Measurements from ENCODE around the gene ANKRD23.
"Not testable (repeated sequence)": the region's sequence is repeated elsewhere in the genome, so short reads cannot be mapped to it uniquely, and the experiment has no call there.

The ANKRD23 gene

DNA sequence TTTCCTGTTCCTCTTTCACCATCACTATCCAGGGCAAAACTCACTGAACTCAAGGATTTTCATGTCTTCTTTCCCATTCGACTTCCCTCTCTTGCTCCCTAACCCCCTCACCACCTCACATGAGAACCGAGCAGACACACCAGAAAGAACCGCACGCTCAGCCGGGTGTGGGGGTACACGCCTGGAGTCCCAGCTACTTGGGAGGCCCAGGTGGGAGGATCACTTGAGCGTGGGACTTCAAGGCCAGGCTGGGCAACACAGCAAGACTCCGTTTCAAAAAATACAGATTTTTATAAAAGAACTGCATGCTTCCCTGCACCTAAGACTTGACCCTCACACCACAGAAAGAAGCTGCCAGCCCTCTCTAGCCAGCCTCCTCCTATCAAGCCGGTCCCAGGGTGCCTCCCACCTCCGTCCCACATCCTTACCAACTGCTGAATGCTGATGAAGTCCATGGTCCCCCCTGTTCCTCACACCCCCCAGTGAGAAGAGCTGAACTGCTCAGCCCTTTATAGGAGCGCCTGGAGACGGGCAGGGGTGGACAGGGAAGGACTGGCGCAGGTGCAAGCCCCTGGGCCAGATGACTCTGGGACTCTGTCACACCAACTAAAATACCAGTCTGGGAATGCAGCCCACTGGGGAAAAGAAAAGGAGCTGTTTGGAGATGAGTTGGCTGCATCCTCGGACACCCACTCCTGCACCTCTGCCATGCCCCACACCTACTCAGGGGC, at the start of gene ANKRD23:
TSS of gene ANKRD23 (minus strand) at position 484 of the 731 bp plus-strand sequence. CDS start at position 455, 29 bp downstream.
- no peak for DNase-seq (ENCODE audit: extremely low spot score, insufficient read length, low read depth)
- FAIRE-seq: no peak

DNA sequence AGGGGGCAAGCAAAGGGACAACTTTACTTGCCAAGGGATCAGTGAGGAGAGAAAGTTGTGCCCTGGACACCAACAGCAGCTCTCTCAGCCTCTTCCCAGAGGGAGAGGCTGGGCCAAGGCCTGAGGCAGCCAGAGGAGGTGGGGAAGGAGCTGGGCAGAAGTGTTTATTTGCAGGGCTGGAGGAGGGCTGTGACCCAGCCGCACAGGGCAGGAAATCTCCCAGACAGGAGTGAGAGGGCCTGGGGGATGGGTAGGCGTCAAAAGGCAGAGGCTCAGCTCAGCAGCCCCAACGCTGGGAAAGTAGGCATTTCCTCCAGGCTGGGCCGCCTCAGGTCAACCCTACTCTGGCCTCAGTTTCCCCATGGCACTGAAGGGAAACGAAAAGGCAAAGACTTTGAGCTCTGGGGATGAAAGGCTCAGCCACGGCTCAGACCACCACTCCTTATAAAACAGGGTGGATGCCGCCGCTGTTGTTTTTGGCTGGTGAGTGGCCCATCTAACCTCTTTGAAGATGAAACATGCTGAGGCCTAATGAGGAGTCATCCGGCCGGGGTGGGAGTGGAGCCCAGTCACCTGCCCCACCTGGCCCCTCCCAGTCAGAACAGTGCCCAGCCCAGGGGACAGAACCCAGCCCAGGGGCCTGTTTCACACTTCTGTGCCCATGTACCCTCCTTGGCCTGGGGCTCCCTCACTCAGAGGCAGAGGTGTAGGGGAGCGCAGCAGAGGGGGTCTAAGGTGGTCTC, 47.9 kb upstream of the ANKRD23 start:
- no peak for DNase-seq (ENCODE audit: extremely low spot score, insufficient read length, low read depth)
- FAIRE-seq: no peak

DNA sequence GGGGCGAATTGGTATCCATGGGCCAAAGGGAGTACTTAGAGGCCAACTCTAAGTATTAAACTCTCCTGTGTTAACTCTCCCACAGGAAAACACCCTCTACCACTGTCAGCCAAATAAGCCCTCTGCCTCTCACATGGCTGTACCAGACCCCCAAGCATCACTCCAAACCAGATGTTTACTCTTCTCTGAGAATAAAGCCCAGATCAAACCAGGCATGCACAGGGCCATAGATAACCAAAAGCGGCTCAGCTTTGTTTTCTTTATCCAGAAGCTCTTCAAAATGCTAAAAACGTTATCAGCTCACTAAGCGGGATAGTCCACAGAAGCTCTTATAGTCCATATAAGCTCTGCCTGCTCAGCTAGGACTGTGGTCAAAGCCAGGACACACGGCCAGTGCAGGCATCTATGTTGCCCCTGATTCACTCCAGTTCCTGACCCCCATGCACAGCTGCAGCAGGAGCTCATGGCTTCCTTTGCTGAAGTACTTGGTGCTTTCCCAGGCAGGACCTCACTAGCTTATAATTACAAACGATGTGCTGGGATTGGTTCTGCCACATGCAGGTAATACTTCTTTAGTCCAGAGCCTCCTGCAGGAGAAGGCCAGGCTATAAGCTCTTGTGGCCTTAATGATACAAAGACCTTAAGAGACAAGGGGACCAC, 47.0 kb upstream of the ANKRD23 start:
- DNase-seq (ENCODE audit: extremely low spot score, insufficient read length, low read depth) (no peak), FAIRE-seq (no peak)

DNA sequence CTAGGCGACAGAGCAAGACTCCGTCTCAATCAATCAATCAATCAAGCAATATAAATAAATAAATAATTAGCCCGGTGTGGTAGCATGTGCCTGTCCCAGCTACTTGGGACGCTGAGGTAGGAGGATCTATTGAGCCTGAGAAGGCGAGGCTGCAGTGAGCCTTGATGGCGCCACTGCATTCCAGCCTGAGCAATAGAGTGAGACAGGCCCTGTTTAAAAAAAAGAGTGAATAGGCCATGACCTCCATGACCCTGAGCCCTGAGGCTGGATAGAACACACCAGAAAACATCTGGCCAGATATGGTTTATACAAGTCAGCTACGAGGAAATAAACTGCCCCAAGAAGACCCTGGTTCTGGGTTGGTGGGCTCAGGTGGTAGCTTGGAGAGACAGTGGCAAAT, 46.4 kb upstream of the ANKRD23 start:
- FAIRE-seq (no peak), DNase-seq (ENCODE audit: extremely low spot score, insufficient read length, low read depth) (no peak)

DNA sequence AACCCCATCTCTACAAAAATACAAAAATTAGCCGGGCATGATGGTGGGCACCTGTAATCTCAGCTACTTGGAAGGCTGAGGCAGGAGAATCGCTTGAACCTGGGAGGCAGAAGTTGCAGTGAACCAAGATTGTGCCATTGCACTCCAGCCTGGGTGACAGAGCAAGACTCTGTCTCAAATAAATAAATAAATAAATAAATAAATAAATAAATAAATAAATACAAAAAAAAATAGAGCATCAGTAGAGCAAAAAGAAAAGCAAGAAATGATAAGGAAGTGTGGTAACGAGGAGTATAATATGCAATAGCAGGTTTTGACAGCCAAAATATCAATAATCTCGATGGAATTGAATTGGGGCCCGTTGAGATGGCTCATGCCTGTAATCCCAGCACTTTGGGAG, 45.7 kb upstream of the ANKRD23 start:
- DNase-seq (ENCODE audit: extremely low spot score, insufficient read length, low read depth); FAIRE-seq: not testable (repeated sequence)

DNA sequence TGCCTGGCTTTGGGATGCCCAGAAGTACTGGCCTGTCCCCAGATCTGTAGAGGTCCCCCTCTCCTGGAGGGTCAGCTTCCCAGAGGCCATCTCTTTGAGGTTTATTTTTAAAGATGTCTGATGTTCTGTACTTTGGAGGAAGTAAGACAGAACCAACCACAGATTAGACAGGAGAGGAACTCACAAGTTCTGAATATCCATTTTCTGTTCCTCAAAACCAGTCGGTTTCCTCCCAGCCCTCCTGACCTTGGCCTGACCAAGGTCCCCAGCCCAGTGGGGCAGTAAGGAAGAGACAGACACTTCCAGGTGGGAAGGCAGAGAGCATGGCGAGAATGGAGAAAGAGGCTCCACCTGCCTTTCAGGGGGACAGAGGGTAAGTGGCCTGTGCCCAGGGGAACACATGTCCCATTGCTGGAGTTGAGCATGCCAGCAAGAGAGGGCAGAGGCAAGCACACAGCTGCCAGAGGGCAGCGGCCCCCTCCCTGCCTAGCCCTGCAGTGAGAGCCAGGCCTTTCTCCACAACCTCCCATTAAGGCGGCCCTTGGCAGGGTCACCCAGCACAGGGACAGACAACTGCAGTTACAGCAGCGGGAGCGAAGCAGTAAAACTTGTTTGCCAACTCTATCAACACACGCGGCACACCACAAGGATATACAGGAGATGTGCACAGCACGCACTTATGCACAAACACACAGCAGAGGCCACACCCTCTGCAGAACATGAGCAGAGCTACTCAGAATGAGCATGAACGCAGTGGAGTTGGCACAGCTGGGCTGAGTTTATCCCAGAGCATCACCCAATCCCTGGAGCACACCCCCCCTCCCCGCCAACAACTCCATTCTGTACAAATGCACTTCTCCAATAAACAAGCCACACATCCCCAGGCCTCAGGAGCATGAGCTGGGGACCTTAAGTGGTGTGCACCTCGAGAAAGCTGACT, 44.5 kb upstream of the ANKRD23 start:
- DNase-seq (ENCODE audit: extremely low spot score, insufficient read length, low read depth): no peak
- FAIRE-seq: peak; percentile 35

DNA sequence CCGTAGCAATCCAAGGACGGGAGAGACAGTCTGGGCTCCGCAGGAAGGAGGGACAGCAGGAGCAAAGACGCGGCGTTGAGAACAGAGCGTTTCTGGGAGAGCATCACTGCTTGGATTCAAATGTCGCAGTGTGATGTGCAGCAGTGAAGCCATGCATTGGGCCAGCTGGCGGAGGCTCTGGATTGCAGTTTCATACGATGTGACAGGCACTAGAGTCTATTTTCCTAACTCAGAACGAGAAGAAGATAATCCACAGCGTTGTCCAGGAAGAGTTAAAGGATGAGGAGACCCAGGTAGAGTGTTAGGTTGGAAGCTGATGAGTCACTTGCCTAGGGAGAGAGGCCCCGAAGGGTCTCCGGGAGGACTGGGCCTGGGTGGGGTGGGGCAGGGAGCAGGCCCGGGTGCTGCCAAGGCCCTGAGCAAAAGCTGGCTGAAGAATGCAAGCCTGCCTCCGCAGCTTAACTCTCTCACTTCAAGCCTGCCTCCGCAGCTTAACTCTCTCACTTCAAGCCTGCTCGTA, 43.7 kb upstream of the ANKRD23 start:
- FAIRE-seq: no peak

DNA sequence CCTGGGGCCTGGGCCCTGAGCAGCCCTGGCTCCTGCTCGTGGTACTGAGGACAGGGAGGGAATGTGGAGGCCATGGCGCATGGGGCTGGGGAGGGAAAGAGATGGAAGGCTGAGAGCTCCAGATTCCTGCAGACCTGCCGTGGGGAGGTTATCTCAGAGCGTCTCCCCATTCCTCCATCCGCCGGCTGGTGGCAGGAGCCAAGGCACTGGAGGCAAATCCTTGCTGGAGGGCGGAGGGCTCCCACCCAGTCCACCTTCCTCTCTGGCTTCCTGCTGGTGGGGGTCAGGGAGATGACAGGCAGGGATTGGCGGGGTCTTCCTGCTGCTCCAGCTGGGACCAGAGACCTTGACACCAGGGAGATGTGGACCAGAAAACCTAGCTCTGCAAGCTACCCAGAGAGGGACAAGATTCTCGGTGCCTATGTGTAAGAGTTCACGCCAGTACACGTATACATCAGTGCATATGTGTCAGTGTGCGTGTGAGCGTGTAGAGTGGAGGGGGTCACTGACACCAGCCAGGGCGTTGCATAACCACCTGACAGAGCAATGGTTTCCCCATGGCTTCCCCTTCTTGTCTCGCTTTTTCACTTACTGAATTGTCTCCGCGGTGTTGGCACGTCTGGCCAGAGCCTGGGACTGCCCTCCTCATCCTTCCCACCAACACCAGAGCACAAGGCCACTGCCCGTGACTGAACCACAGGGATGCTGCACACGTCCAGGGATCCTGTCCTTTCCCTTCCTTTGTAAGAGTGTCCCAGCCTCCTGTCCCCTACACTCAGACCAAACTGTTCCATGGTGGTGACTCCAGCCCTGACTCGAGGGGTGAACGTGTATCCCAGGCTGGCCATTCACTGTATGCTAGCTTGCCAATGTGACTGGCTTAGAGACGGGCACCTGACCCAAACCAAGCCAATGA, 41.9 kb upstream of the ANKRD23 start:
- FAIRE-seq (no peak), DNase-seq (ENCODE audit: extremely low spot score, insufficient read length, low read depth) (no peak)

More for the DNA sequence above, 43.7 kb upstream of the ANKRD23 start:
- no peak for DNase-seq (ENCODE audit: extremely low spot score, insufficient read length, low read depth)

DNA sequence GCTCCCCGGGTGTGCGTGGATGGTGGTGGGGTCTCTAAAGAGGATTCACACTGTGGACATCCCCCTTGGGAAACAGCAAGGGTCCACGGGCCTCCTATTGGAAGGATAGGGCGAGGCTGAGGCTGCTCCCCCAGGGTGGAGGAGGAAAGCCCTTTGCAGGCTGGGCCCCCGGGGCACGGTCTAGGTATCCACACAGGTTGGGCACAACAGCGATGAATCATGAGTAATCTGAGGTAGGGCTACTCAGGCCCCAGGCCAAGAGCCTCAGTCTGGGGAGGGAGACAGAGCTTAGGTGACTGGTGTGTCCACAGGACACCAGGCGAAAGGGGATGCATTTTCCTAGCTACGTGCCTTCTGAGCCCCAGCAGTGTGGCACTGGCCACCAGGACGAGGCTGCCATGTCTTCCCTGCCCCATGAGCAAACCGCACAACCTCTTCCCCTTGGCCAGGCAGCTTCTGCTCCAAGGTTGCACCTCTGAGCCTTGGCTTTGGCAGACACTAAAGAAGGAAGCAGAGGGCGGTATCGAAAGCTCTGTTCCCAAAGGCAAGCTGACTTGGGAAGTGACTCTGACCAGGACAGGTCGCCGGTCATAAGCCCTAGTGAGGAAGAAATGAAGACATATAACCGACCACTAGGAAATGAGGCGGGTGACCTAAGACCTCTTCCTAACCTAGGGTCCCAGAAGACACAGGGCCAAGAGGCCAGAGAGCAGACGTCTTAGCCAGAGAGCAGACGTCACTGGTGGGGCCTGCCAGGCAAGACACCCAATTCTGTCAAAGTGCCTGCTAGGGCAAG, 40.7 kb upstream of the ANKRD23 start:
- DNase-seq (ENCODE audit: extremely low spot score, insufficient read length, low read depth) (no peak), FAIRE-seq (no peak)

DNA sequence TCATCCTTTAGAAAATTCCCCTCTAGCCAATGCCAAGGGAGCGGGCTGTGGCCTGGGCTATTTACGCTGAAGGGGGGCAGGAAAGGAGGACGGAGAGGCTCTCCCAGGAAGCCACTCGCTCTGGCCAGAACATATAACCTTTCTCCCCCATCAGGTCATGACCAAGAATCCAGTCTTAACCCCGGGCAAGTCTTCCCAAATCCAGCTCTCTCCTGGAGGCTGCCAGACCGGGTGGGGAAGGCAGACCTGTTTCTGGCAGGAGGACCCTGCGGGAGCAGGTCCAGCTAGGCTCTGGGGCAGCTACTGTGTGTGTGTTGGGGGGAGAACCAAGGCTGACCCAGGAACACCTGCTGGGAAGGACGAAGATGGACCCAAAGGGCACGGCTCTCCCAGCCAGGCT, 39.5 kb upstream of the ANKRD23 start:
- FAIRE-seq: no peak

DNA sequence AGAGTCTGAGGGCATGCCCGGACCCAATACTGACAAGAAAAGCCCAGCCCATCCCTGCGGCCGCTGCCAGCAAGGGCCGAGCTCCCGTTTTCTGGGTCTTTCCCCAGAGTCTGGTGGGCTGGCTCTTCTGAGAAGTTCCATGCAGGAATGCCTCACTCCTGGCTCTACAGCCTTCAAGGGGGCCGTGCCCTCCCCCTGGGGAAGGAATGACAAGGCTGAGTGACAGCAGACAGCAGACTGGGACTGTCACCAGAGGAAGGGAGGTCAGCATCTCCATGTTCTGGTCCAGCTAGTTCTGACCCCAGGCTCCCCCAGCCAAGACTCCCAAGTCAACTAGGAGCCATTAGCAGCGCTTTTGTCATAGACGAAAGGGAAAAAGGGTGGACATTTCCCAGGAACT, 39.1 kb upstream of the ANKRD23 start:
- FAIRE-seq (no peak), DNase-seq (ENCODE audit: extremely low spot score, insufficient read length, low read depth) (no peak)

More for the DNA sequence above, 39.5 kb upstream of the ANKRD23 start:
- DNase-seq (ENCODE audit: extremely low spot score, insufficient read length, low read depth): no peak

DNA sequence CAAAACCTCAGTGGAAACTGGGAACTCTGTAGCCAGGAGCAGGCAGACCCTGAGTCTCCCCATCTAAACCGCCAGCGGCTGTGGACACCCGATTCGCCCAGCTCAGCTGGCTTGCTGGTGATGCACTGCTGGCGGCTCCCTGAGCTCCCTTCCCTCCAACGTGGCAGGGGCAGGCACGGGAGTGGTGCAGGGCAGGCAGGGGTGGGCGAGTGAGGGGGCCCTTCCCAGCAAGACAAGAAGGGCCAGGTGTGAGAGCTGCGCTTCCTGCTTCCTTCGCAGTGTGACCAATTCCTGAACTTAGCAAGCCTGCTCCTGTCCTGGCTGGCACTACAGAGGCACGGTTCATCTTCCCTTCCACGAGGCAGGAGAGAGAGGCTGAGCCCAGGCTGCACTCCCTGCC, 38.4 kb upstream of the ANKRD23 start:
- no peak for FAIRE-seq
- no peak for DNase-seq (ENCODE audit: extremely low spot score, insufficient read length, low read depth)

DNA sequence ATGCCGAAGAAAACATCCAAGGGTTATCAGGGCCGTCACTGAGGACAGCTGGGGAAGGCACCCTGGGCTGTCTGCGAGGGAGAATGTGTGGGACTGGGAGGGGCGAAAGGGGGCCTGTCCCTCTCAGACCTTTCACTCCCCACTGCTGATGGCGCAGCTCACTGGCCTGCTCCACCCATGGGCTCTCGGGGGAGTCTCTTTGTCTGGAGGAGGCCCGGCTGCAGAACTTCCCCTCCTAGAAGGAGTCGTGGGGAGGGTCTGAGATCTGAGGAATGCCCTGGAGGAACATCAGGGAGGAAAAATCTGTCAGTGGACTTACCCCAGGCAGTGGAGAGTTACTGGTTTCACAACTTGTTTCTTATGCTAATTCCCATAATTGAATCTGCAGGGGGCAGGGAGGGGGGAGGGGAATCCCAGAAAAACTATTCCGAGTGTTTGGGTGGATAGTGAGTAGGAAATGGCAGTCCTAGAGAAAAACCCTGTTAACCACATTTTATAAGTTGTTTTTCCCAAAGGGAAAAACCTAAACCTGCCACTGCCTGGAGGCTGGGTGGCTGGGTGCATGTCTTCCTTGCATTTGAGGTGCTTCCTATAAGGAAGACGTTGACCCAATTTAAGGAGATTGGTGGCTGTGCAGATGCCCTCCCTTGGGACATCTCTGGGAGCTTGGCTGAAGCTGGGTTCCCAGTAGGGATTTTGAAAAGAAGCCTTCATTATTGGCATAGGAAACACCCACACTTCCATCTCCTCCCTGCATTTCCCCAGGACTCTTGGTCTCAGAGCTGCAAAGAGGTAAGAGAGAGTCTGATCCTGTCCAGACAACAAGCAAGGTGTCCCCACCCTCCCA, 37.8 kb upstream of the ANKRD23 start:
- no peak for DNase-seq (ENCODE audit: extremely low spot score, insufficient read length, low read depth)

DNA sequence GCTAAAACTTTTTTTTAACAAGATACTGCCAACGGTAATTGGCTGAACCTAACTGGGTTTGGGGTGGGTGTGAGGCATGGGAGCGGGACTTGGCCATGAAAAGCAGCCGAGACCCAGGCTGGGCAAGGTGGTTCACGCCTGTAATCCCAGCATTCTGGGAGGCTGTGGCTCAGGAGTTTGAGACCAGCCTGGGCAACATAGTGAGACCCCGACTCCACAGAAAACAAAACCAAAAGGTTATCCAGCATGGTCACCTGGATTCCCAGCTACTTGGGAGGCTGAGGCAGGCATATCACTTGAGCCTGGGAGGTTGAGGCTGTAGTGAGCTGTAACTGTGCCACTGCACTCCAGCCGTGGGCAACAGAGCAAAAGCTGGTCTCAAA, 37.1 kb upstream of the ANKRD23 start:
- DNase-seq (ENCODE audit: extremely low spot score, insufficient read length, low read depth) (no peak), FAIRE-seq (no peak)

More for the DNA sequence above, 37.8 kb upstream of the ANKRD23 start:
- no peak for FAIRE-seq

DNA sequence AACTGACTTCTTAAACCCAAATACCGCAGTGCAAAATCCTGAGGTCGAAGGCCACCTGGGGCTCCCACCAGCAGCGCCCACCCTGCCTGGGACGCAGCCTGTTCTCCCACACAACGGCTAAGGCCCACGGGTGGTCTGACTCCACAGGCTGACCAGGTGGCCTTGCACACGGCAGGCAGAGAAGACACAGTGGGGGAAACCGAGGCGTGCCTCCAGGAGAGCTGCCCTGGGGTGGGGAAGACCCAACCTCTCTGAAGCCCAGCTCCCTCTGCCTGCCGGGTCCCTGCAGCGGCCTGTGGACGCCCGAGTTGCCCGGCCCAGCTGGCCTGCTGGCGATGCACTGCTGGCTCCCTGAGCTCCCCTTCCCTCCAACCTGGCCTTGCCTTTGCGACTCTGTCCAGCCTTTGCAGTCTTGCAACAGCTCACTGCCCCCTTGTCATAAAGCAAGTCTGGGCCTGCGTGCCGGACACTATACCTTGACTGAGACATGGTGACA, 35.8 kb upstream of the ANKRD23 start:
- no peak for DNase-seq (ENCODE audit: extremely low spot score, insufficient read length, low read depth)
- FAIRE-seq: no peak

DNA sequence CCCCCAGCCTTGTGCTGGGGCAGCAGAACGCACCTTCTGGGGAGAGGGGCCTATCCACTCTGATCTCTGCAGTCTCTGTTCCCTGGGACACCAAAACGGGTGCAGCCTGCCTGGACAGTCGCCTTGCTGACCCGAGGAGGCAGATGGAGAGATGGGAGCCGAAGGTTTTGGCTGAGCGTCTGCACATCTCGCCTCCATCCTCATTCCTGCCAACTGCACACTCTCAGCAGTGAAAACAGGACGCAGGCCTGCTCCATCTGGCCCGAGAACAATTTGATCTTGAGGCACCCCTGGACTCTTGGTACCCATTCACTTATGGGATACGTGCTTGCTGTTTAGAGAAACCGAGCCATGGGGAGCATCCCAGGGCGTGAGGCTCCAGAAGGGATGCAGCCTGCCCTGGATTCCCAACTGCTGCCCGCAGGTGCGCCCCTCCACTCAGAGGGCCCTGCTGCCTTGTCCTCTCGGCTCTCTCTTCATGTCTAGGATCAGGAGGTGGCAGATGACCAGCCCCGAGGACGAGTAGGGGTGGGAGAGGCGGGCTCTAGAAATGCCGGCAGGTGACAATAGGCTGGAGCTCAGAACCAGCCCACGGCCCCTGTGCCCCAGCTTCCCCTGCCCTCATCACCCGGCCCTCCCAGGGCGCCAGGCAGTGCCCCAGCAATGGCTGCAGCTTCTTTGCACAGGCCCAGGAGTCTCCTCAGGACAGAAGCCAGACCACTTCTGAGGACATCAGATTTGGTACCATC, 35.1 kb upstream of the ANKRD23 start:
- no peak for DNase-seq (ENCODE audit: extremely low spot score, insufficient read length, low read depth)

More for the DNA sequence above, 35.1 kb upstream of the ANKRD23 start:
- FAIRE-seq: no peak
